ENCODE results near the gene A4GALT.

GRCh38 chr22:42651134-42651533 lies 69.5 kb downstream of the A4GALT start:
- TF ChIP-seq EZH2 (IDR thresholded peaks at IDR 0.05; ENCODE audit: borderline replicate concordance, low read length): no peak
- no peak for TF ChIP-seq CTCF (IDR thresholded peaks at IDR 0.05; ENCODE audit: low read length)
